A673 (cell line): ENCODE measurements around the gene SHC3. TPM values are rescaled to one million over a fixed set of nuclear protein-coding genes. Genes with fewer than 3 reads are reported as not detected.

Experiments used
- BruUV-seq: library from RNA; stranded (reverse); fragments of 400-500 nt; replicated peaks from 2 replicates; lab custom pipeline; 2021; lab: Mats Ljungman, UMichigan
- CTCF ChIA-PET: fragments of 300-600 bp; sonication (Branson Sonifier 250); formaldehyde crosslinking; loops from one replicate; lab custom pipeline; 2022; ENCODE audit warnings: antibody characterized with exemption; lab: Charles Lee
- POLR2A ChIA-PET: fragments of 300-600 bp; sonication (Branson Sonifier 250); formaldehyde crosslinking; loops from one replicate; lab custom pipeline; 2022; ENCODE audit warnings: antibody characterized with exemption; ENCODE audit not compliant: low non-redundant PET; lab: Charles Lee
- DNase-seq: peaks from one replicate; pipeline ENCODE4 v3.0.0-alpha.2; 2015; ENCODE audit warnings: low spot score
- H3K27ac ChIP-seq: fragments of 200-600 bp; sonication (generic); 2 replicates; pipeline ENCODE4 v1.5.1; 2016; ENCODE audit warnings: mixed run types, low read depth, mild to moderate bottlenecking, mixed read lengths, antibody characterized with exemption, low read length; ENCODE audit not compliant: poor library complexity, severe bottlenecking
- H3K27me3 ChIP-seq: fragments of 200-600 bp; sonication (generic); replicated peaks from 2 replicates; pipeline ENCODE4 v1.6.1; 2017; ENCODE audit warnings: mixed run types, low read depth, mild to moderate bottlenecking, mixed read lengths, antibody characterized with exemption, low read length; ENCODE audit not compliant: insufficient read depth, poor library complexity
- H3K36me3 ChIP-seq: fragments of 200-600 bp; sonication (generic); 2 replicates; pipeline ENCODE4 v1.6.1; 2016; ENCODE audit warnings: mixed run types, mild to moderate bottlenecking, mixed read lengths, antibody characterized with exemption, low read length; ENCODE audit not compliant: insufficient read depth, poor library complexity, severe bottlenecking
- H3K4me1 ChIP-seq: fragments of 200-600 bp; sonication (generic); 2 replicates; pipeline ENCODE4 v1.6.1; 2017; ENCODE audit warnings: mixed run types, mild to moderate bottlenecking, mixed read lengths, antibody characterized with exemption, low read length; ENCODE audit not compliant: insufficient read depth, poor library complexity, severe bottlenecking
- H3K4me3 ChIP-seq: fragments of 200-600 bp; sonication (generic); 2 replicates; pipeline ENCODE4 v1.5.1; 2016; ENCODE audit warnings: low read depth, mixed run types, mild to moderate bottlenecking, mixed read lengths, low read length; ENCODE audit not compliant: poor library complexity, severe bottlenecking
- H3K9me3 ChIP-seq: fragments of 200-600 bp; sonication (generic); 2 replicates; pipeline ENCODE4 v1.6.1; 2016; ENCODE audit warnings: mixed run types, low read depth, mild to moderate bottlenecking, mixed read lengths, antibody characterized with exemption, low read length; ENCODE audit not compliant: poor library complexity, severe bottlenecking
- EZH2 ChIP-seq: fragments of 200-600 bp; sonication (generic); IDR thresholded peaks from 2 replicates; pipeline ENCODE4 v1.6.1; 2017; ENCODE audit warnings: borderline replicate concordance, low read depth, mild to moderate bottlenecking, mixed read lengths, antibody characterized with exemption, low read length; ENCODE audit not compliant: poor library complexity, severe bottlenecking
- intact Hi-C: fragments of 100-400 bp; cut with micrococcal nuclease; formaldehyde crosslinking; loops from one replicate; pipeline ENCODE4 v1.10.0; 2022; ENCODE audit not compliant: unreplicated experiment
- total RNA-seq: library from RNA; stranded (reverse); gene quantifications from 2 replicates; pipeline ENCODE4 v1.2.3, GENCODE V29; 2021
- TF ChIP-seq, protein P1 (sequence below): fragments of 300-800, 200-600 bp; sonication (generic); conservative IDR thresholded peaks from 2 replicates; pipeline ENCODE4 v1.5.1; 2017; ENCODE audit warnings: low read depth, mild to moderate bottlenecking, antibody characterized with exemption, low read length, moderate library complexity, mixed read lengths

Gene SHC3
- total RNA-seq, 1 experiment from 2014 or later = 6.6 TPM

DNA sequence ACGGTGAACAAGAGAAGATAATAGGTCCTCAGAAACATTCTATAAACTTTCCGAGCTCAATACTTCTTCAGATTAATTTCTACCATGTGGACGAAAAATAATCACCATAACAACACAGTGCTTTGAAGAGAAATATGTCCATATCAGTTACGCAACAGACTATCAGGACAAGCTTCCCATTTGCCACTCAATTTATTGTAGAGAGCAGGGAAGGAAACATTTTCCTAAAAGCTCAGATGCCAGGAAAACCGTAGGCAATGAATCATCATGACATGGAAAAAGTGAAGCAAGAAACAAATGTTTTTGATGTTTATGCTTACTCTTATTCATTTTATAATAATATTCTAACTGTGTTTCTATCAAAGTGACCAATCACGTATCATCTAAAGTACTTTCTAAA lies 99.8 kb downstream of the SHC3 start:
- Histone ChIP-seq H3K4me3 (no peak overlapping the region), H3K27me3 (no peaks in the 10 kb centered on the region), H3K9me3 (no peaks in the 10 kb centered on the region), H3K36me3 (no peaks in the 10 kb centered on the region), H3K27ac (no peak overlapping the region), H3K4me1 (no peaks in the 10 kb centered on the region)
- intact Hi-C loops = loop anchor here (10.0 kb wide), 1 partner anchor 64 kb away; no protein-coding TSS in a partner anchor
- TF ChIP-seq EZH2 = no peak
- TF ChIP-seq, protein P1, sequence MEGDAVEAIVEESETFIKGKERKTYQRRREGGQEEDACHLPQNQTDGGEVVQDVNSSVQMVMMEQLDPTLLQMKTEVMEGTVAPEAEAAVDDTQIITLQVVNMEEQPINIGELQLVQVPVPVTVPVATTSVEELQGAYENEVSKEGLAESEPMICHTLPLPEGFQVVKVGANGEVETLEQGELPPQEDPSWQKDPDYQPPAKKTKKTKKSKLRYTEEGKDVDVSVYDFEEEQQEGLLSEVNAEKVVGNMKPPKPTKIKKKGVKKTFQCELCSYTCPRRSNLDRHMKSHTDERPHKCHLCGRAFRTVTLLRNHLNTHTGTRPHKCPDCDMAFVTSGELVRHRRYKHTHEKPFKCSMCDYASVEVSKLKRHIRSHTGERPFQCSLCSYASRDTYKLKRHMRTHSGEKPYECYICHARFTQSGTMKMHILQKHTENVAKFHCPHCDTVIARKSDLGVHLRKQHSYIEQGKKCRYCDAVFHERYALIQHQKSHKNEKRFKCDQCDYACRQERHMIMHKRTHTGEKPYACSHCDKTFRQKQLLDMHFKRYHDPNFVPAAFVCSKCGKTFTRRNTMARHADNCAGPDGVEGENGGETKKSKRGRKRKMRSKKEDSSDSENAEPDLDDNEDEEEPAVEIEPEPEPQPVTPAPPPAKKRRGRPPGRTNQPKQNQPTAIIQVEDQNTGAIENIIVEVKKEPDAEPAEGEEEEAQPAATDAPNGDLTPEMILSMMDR = no peak
- BruUV-seq = no TSS peak
- no peak for DNase-seq
- ChIA-PET CTCF (no interaction called here), POLR2A (no interaction called here)

DNA sequence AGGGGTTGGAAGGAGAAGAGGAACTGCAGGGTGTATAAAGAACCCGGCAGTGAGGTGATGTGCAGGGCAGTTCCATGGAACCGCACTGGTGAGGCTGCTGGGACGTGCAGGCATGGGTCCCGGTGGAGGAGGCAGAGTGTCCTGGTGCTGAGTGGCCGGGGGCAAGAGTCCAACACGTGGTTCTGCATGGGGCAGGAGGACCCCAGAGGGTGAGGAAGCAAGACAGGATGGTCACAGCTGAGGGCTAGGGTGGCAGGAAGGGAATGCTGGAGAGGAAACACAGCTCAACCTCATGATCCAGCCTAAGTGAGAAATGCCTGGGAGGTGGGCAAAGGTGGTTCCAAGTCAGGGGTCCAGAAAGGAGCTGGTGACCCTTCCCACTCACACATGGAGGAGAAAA lies 100.2 kb downstream of the SHC3 start:
- H3K27me3 ChIP-seq = no peaks in the 10 kb centered on the region
- H3K27ac ChIP-seq = no peak overlapping the region
- no peaks in the 10 kb centered on the region for H3K4me1 ChIP-seq
- no peak overlapping the region for H3K4me3 ChIP-seq
- TF ChIP-seq EZH2 = no peak
- TF ChIP-seq, protein P1 = no peak
- no peaks in the 10 kb centered on the region for H3K9me3 ChIP-seq
- H3K36me3 ChIP-seq = no peaks in the 10 kb centered on the region
- ChIA-PET CTCF (no interaction called here), POLR2A (no interaction called here)
- no TSS peak for BruUV-seq
- intact Hi-C loops = loop anchor here (10.0 kb wide), 1 partner anchor 64 kb away; no protein-coding TSS in a partner anchor
- DNase-seq = no peak

DNA sequence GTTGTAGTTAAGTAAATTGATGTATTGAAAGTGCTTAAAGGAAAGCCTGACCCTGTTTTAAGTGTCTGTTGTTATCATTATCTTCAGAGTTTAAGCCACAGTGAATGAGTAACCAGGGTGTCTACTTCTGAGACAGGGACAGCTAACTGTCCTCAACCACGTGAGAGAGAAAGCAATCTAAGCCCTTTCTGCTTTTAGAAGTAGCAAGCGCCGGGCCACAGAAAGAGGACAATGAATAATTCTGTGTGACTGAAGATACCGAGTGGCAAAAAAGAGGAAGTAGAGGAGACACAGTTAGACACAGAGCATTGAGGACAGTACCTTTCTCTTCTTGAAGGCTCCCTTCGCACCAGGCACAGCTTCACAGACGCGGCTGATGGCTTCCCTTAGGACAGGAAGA lies 101.1 kb downstream of the SHC3 start:
- BruUV-seq = no TSS peak
- DNase-seq = no peak
- H3K36me3 ChIP-seq = no peaks in the 10 kb centered on the region
- POLR2A ChIA-PET = no interaction called here
- TF ChIP-seq, protein P1 = no peak
- TF ChIP-seq EZH2 = no peak
- no peaks in the 10 kb centered on the region for H3K9me3 ChIP-seq
- H3K27me3 ChIP-seq = no peaks in the 10 kb centered on the region
- no peaks in the 10 kb centered on the region for H3K4me1 ChIP-seq
- H3K4me3 ChIP-seq = no peak overlapping the region
- H3K27ac ChIP-seq = no peak overlapping the region
- CTCF ChIA-PET = no interaction called here
- intact Hi-C loops = loop anchor here (10.0 kb wide), 1 partner anchor 63 kb away; no protein-coding TSS in a partner anchor
